Naive B cell (primary cell): Measurements from ENCODE around the gene C4A. TPM values are rescaled to one million over a fixed set of nuclear protein-coding genes. Genes with fewer than 3 reads are reported as not detected.
"Not testable (repeated sequence)": the region's sequence is repeated elsewhere in the genome, so short reads cannot be mapped to it uniquely, and the experiment has no call there.

Experiments
- ATAC-seq, 2 donors: fragments of 150-1000 bp; cut with Tn5 transposase; 2 replicates each; pipeline ENCODE4 v1.10.0; 2021; ENCODE audit warnings: low read depth in 2 of 2, mild to moderate bottlenecking in 2 of 2, moderate library complexity in 2 of 2
- DNase-seq: peaks from one replicate; pipeline ENCODE4 v3.0.0; 2022
- H3K27ac Mint-ChIP-seq, 6 donors: one replicate each; pipeline ENCODE4 v1.8.0; 2020 to 2022; ENCODE audit warnings: mild to moderate bottlenecking in 6 of 6, mixed read lengths in 6 of 6, moderate library complexity in 5 of 6, inconsistent platforms in 2 of 6
- H3K27me3 Mint-ChIP-seq, 3 donors: one replicate each; pipeline ENCODE4 v1.8.0; 2021 to 2022; ENCODE audit warnings: mixed read lengths in 3 of 3, mild to moderate bottlenecking in 1 of 3
- H3K36me3 Mint-ChIP-seq, 2 donors: one replicate each; pipeline ENCODE4 v1.8.0; 2020 to 2022; ENCODE audit warnings: mixed read lengths in 2 of 2, inconsistent platforms in 1 of 2, mild to moderate bottlenecking in 1 of 2
- H3K4me1 Mint-ChIP-seq, 3 donors: one replicate each; pipeline ENCODE4 v1.8.0; 2020 to 2022; ENCODE audit warnings: mixed read lengths in 3 of 3, inconsistent platforms in 1 of 3, mild to moderate bottlenecking in 1 of 3, moderate library complexity in 1 of 3
- H3K4me3 Mint-ChIP-seq, 8 donors: one replicate each; pipeline ENCODE4 v1.8.0; 2020 to 2022; ENCODE audit warnings: mild to moderate bottlenecking in 8 of 8, mixed read lengths in 8 of 8, moderate library complexity in 8 of 8, inconsistent platforms in 2 of 8
- H3K9me3 Mint-ChIP-seq, 7 donors: one replicate each; pipeline ENCODE4 v1.8.0; 2020 to 2022; ENCODE audit warnings: mixed read lengths in 7 of 7, mild to moderate bottlenecking in 5 of 7, inconsistent platforms in 2 of 7, moderate library complexity in 1 of 7
- polyA plus RNA-seq, 6 donors: library from polyadenylated mRNA; unstranded; fragments of 300-500 nt; fragmentation: Illumina TruSeq; gene quantifications; one replicate each; pipeline ENCODE4 v1.2.3, GENCODE V29; 2021; ENCODE audit warnings: low read depth in 6 of 6

Gene C4A
- polyA plus RNA-seq, 6 donors from 2014 or later: 0.27 to 0.54 (median 0.29) TPM; not detected in 3

- H3K4me3 Mint-ChIP-seq: peak overlapping the region in 1 of 8 donors; percentile 33
- no peaks in the 10 kb centered on the region for H3K27me3 Mint-ChIP-seq
- ATAC-seq (no peak), DNase-seq (no peak)
- peak overlapping the region in 1 of 6 donors; percentile 26 for H3K27ac Mint-ChIP-seq
- H3K36me3 Mint-ChIP-seq: peaks cover 0 to 7% of the 10 kb centered on the region in 2 donors
- no peaks in the 10 kb centered on the region for H3K9me3 Mint-ChIP-seq
- peaks cover 10 to 12% (median 12%) of the 10 kb centered on the region in 3 donors for H3K4me1 Mint-ChIP-seq
These were observed 3.9 kb upstream of the C4A start for GRCh38 chr6:31977816-31978431.

- Mint-ChIP-seq H3K9me3 (no peaks in the 10 kb centered on the region), H3K4me3 (no peak overlapping the region), H3K27me3 (no peaks in the 10 kb centered on the region), H3K27ac (peak overlapping the region in 1 of 6 donors; percentile 92), H3K36me3 (peaks cover 0 to 7% of the 10 kb centered on the region in 2 donors), H3K4me1 (peaks cover 4 to 7% (median 5%) of the 10 kb centered on the region in 3 donors)
- no peak for ATAC-seq
- no peak for DNase-seq
These were observed 3.0 kb upstream of the C4A start for GRCh38 chr6:31978831-31979230.

DNA sequence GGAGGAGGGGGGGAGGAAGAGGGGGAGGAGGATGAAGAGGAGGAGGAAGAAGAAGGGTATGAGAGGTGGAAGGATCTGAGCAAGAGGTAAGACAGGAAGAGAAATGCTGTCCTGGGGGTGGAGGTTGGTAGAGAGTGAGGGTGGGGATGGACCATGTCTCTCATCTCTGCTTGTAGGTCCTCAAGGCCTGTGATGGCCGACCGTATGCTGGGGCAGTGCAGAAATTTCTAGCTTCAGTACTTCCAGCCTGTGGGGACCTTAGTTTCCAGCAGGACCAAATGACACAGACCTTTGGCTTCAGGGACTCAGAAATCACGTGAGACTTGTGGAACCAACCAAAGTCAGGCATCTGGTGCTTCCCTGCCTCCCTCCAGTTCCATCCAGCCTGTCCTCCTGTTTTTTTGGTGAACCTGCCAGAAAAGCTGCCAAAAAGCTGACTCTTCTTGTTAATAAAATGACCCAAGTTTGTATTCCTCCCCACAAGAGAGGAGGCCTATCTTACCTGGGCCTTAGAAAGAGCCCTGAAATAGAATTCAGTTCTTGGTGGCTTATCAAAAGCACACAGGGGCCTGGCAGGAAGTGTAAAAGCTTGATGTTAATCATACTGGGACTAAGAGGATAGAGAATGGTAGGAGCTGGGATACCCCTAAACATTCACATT is 2.5 kb upstream of the C4A start:
- no peak for DNase-seq
- Mint-ChIP-seq H3K4me1 (peaks cover 0 to 7% (median 4%) of the 10 kb centered on the region in 3 donors), H3K9me3 (no peaks in the 10 kb centered on the region), H3K4me3 (peak overlapping the region in 1 of 8 donors; percentile 3), H3K27me3 (no peaks in the 10 kb centered on the region), H3K36me3 (peaks cover 0 to 7% of the 10 kb centered on the region in 2 donors), H3K27ac (no peak overlapping the region)
- ATAC-seq: no peak

DNA sequence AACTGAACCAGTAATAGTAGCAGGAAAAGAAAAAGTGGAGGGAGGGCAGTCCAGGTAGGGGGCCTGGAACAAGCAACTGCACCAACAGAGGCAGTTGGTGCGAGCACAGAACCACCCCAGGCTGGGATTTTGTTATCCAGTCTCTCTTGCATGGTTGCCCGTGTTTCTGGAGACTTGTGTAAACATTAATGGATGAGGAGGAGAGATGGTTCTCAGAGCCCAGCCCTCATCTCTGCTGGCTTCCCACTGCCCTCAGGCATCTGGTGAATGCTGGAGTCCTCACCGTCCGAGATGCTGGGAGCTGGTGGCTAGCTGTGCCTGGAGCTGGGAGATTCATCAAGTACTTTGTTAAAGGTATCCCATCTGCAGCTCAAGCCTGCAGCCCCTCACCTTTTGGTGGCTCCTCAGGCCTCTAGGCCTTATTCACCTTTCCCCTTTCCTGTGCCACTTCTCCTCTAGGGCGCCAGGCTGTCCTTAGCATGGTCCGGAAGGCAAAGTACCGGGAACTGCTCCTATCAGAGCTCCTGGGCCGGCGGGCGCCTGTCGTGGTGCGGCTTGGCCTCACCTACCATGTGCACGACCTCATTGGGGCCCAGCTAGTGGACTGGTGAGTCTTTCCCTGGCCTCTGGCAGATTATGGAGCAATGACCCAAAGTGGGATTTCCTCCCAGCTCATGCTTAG is 1.5 kb upstream of the C4A start:
- not testable (repeated sequence) for H3K4me1 Mint-ChIP-seq, H3K4me3 Mint-ChIP-seq, H3K9me3 Mint-ChIP-seq, DNase-seq, H3K27ac Mint-ChIP-seq, H3K27me3 Mint-ChIP-seq, ATAC-seq, H3K36me3 Mint-ChIP-seq

DNA sequence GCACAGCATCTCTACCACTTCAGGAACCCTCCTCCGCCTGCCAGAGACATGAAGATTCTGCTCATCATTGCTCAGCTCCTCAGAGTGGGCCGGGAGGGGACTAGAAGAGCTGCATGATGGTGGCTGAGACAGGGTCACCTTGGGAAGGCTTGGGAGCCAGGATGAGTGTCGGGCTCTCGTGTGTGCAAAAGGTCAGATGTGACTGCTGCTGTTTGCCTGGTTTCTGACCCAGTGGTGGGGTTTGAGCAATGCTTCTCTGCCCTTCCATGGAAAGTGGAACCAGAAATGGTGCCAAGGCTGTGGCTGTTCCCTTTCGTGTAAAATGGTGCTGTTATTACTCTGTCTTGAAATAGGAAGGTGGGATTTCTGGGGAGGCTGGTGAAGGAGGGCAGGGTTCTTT is 859 bp upstream of the C4A start:
- not testable (repeated sequence) for H3K4me3 Mint-ChIP-seq, DNase-seq, H3K27me3 Mint-ChIP-seq, H3K36me3 Mint-ChIP-seq, H3K9me3 Mint-ChIP-seq, H3K27ac Mint-ChIP-seq, ATAC-seq, H3K4me1 Mint-ChIP-seq

DNA sequence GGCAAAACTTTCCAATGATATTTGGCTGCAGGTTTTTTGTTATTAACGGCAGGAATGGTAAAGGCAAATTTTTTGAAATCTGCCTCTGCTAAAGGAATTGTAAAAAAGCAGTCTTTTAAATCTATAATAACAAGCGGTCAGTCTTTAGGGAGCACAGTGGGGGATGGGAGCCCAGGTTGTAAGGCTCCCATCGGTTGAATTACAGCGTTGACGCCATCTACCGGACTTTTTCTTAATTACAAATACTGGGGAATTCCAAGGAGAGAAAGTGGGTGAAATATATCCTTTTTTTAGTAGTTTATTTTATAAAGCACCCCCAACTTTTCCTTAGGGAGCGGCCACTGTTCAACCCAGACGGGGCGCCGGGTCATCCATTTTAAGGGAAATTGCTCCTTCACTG is 7.5 kb downstream of the C4A start:
- H3K9me3 Mint-ChIP-seq, H3K4me3 Mint-ChIP-seq: not testable (repeated sequence)

GRCh38 chr6:31994421-31994820 is 12.6 kb downstream of the C4A start:
- not testable (repeated sequence) for ATAC-seq, DNase-seq, H3K4me3 Mint-ChIP-seq, H3K27me3 Mint-ChIP-seq, H3K36me3 Mint-ChIP-seq, H3K27ac Mint-ChIP-seq, H3K4me1 Mint-ChIP-seq, H3K9me3 Mint-ChIP-seq

More for the DNA sequence above, 7.5 kb downstream of the C4A start:
- H3K27ac Mint-ChIP-seq, ATAC-seq, H3K4me1 Mint-ChIP-seq, DNase-seq, H3K36me3 Mint-ChIP-seq, H3K27me3 Mint-ChIP-seq: not testable (repeated sequence)

- DNase-seq, H3K9me3 Mint-ChIP-seq, H3K4me1 Mint-ChIP-seq, ATAC-seq, H3K27me3 Mint-ChIP-seq, H3K36me3 Mint-ChIP-seq, H3K4me3 Mint-ChIP-seq: not testable (repeated sequence)
- peak overlapping the region in 2 of 6 donors; percentile 29 to 63 for H3K27ac Mint-ChIP-seq
These were observed 14.5 kb downstream of the C4A start for GRCh38 chr6:31996385-31996784.

DNA sequence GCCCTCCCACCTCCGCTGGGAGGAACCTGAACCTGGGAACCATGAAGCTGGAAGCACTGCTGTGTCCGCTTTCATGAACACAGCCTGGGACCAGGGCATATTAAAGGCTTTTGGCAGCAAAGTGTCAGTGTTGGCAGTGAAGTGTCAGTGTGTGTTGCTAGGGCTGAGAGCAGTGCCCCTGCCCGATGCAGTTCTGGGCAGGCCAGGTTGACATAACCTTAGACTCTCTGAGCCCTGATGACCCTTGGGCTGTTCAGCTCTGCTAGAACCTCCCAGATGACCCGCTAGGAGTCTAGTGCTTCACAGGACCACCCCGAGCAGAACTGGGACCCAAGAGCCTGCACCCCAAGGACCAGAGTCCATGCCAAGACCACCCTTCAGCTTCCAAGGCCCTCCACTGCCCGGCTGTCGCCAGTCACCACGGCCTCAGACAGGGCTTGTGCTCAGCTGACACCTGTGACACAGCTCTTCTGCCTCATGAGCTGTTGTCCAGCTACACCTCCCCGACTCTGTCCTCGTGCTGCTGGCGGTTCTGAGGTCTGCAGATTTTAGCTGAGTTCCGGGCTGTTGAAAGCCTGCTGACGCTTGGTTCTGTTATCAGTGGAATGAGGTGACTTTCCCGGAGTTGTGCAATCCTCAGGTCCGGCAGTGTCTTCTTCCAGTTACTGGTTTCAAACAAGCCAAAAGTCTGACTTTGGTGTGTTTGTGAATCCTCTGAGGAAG is 20.9 kb downstream of the C4A start:
- not testable (repeated sequence) for H3K27me3 Mint-ChIP-seq, H3K27ac Mint-ChIP-seq, H3K4me3 Mint-ChIP-seq, H3K9me3 Mint-ChIP-seq, H3K4me1 Mint-ChIP-seq, ATAC-seq, DNase-seq, H3K36me3 Mint-ChIP-seq

DNA sequence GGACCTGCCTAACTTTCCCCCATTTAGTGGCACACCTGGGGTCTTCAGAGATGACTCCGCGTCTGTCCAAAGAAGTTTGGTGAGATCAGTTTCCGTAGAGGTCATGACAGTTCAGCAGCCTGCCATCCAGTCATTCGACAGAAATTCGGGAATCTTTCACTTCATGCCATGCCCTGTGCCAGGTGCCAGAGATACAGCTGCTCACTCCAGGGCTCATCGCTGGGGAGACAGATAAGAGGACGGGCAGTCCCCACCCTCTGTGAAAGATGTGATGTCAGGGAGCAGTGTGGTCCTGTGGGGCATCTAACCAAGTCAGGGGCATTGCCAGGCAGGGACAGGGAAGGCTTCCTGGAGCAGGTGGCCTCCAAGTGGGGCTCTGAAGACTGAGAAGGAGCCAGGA is 21.4 kb downstream of the C4A start:
- not testable (repeated sequence) for H3K9me3 Mint-ChIP-seq, ATAC-seq, H3K4me1 Mint-ChIP-seq, H3K36me3 Mint-ChIP-seq, DNase-seq, H3K27me3 Mint-ChIP-seq, H3K4me3 Mint-ChIP-seq, H3K27ac Mint-ChIP-seq

DNA sequence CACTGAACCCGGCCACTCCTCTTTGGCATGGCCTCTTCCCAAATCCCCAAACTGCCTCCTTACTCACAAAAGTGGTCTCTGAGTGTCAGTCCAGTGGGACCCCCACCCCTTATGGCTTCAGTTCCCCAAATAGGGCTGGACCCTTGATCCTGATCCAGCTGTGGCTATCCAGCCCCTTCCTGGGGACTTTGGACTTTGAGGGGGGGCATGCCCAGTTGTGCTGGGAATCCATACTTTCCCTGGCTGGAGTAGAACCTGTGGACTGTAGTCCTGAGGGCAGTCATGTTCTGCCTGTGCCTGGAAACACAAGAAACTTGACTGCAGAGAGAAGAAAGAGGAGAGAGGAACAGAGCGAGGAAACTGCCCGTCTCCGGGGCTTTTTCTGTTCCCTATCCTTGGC is 22.5 kb downstream of the C4A start:
- H3K27ac Mint-ChIP-seq, ATAC-seq, H3K36me3 Mint-ChIP-seq, H3K9me3 Mint-ChIP-seq, H3K27me3 Mint-ChIP-seq, H3K4me3 Mint-ChIP-seq, H3K4me1 Mint-ChIP-seq, DNase-seq: not testable (repeated sequence)

- H3K9me3 Mint-ChIP-seq, H3K4me3 Mint-ChIP-seq, H3K27me3 Mint-ChIP-seq, H3K36me3 Mint-ChIP-seq, H3K4me1 Mint-ChIP-seq, H3K27ac Mint-ChIP-seq, DNase-seq: not testable (repeated sequence)
- ATAC-seq: peak; percentile 83 to 93
These were observed 23.1 kb downstream of the C4A start for GRCh38 chr6:32004864-32005537.

DNA sequence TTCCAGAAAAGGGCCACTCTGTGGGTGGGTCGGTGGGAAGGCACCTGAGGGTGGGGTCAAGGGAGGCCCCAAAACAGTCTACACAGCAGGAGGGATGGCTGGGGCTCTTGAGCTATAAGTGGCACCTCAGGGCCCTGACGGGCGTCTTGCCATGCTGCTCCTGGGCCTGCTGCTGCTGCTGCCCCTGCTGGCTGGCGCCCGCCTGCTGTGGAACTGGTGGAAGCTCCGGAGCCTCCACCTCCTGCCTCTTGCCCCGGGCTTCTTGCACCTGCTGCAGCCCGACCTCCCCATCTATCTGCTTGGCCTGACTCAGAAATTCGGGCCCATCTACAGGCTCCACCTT is 23.7 kb downstream of the C4A start:
- DNase-seq, ATAC-seq, H3K4me3 Mint-ChIP-seq, H3K36me3 Mint-ChIP-seq, H3K9me3 Mint-ChIP-seq, H3K27me3 Mint-ChIP-seq, H3K4me1 Mint-ChIP-seq, H3K27ac Mint-ChIP-seq: not testable (repeated sequence)
